K562 (cell line): ENCODE data around the gene KPTN. TPM values are rescaled to one million over a fixed set of nuclear protein-coding genes. Genes with fewer than 3 reads are reported as not detected.

Experiments used
- ATAC-seq: fragments of 200-7000 bp; cut with Tn5 transposase; 3 replicates; pipeline ENCODE4 v1.9.1; 2020; ENCODE audit warnings: moderate library complexity
- BruUV-seq: library from RNA; stranded (reverse); fragments of 400-500 nt; replicated peaks from 2 replicates; lab custom pipeline; 2021; lab: Mats Ljungman, UMichigan
- CTCF ChIA-PET: fragments of 300-600 bp; formaldehyde crosslinking; extraction: SDS; loops from one replicate; lab custom pipeline; 2021; ENCODE audit warnings: low intra/inter-chr PET ratio; lab: Yijun Ruan, JAX
- POLR2A ChIA-PET: fragments of 300-600, 350-650 bp; sonication (Branson Sonifier 250); formaldehyde crosslinking; extraction: SDS; loops from one replicate; lab custom pipeline; 2021; ENCODE audit warnings: antibody characterized with exemption, inconsistent platforms; lab: Yijun Ruan, JAX
- DNase-seq, 4 experiments: peaks; one replicate each; pipeline versions ENCODE4 v3.0.0 to v3.0.0-alpha.2; 2011 to 2018; ENCODE audit warnings: low spot score in 3 of 4, mixed read lengths in 3 of 4; ENCODE audit errors: extremely low read depth in 1 of 4
- FAIRE-seq: peaks from 2 replicates; lab custom pipeline; 2011; peaks lifted over from hg19 to GRCh38; lab: Jason Lieb, UNC
- H2AFZ ChIP-seq: 2 replicates; pipeline ENCODE4 v1.6.0; 2011; ENCODE audit warnings: low read depth, low read length, control low read depth, inconsistent platforms
- H3K27ac ChIP-seq: fragments of 200-600 bp; 3 replicates; pipeline ENCODE4 v1.8.0; 2011; ENCODE audit warnings: low read depth, mild to moderate bottlenecking, control low read depth, inconsistent platforms, low read length, moderate library complexity, mixed read lengths; ENCODE audit errors: extremely low read depth
- H3K27me3 ChIP-seq, 2 experiments: fragments of 300-600 bp in 1 of 2; 2 replicates in 1 of 2; 3 replicates in 1 of 2; pipeline versions ENCODE4 v1.6.0 to v1.8.0; 2011; ENCODE audit warnings: inconsistent platforms in 2 of 2, low read length in 2 of 2, mild to moderate bottlenecking in 1 of 2, mixed read lengths in 1 of 2, moderate library complexity in 1 of 2; ENCODE audit not compliant: control insufficient read depth in 2 of 2, insufficient read depth in 2 of 2
- H3K36me3 ChIP-seq: fragments of 300-600 bp; 3 replicates; pipeline ENCODE4 v1.8.0; 2011; ENCODE audit warnings: mild to moderate bottlenecking, low read length, inconsistent platforms; ENCODE audit not compliant: control insufficient read depth, insufficient read depth
- H3K4me1 ChIP-seq, 2 experiments: fragments of 200-600 bp in 1 of 2; replicated peaks in 1 of 2; 2 replicates in 1 of 2; 3 replicates in 1 of 2; pipeline versions ENCODE4 v1.5.1 to v1.8.0; 2011; ENCODE audit warnings: inconsistent platforms in 2 of 2, low read length in 2 of 2, mild to moderate bottlenecking in 1 of 2, mixed read lengths in 1 of 2, moderate library complexity in 1 of 2; ENCODE audit not compliant: control insufficient read depth in 2 of 2, insufficient read depth in 2 of 2
- H3K4me2 ChIP-seq: 2 replicates; pipeline ENCODE4 v1.6.1; 2011; ENCODE audit warnings: low read length, control low read depth, inconsistent platforms, mixed read lengths; ENCODE audit not compliant: insufficient read depth
- H3K4me3 ChIP-seq: fragments of 200-600 bp; sonication (generic), shearing (Covaris generic); 2 replicates; pipeline ENCODE4 v1.5.1; 2016; ENCODE audit warnings: control low read depth, inconsistent platforms
- H3K79me2 ChIP-seq: fragments of 200-600 bp; 3 replicates; pipeline ENCODE4 v1.8.0; 2011; ENCODE audit warnings: low read length, inconsistent platforms; ENCODE audit not compliant: control insufficient read depth, insufficient read depth
- H3K9ac ChIP-seq, 2 experiments: 2 replicates each; pipeline versions ENCODE4 v1.6.0 to v1.6.1; 2011; ENCODE audit warnings: low read depth in 2 of 2, low read length in 2 of 2, control low read depth in 1 of 2, inconsistent platforms in 1 of 2, mild to moderate bottlenecking in 1 of 2, mixed read lengths in 1 of 2; ENCODE audit not compliant: insufficient read depth in 1 of 2
- H3K9me1 ChIP-seq: one replicate; pipeline ENCODE4 v1.6.0; 2011; ENCODE audit warnings: inconsistent platforms, mild to moderate bottlenecking, low read length, moderate library complexity; ENCODE audit not compliant: control insufficient read depth, insufficient read depth
- H3K9me3 ChIP-seq: replicated peaks from 2 replicates; pipeline ENCODE4 v1.5.1; 2011; ENCODE audit warnings: low read depth, low read length, inconsistent platforms; ENCODE audit not compliant: control insufficient read depth, insufficient read depth
- H4K20me1 ChIP-seq: replicated peaks from 2 replicates; pipeline ENCODE4 v1.6.1; 2011; ENCODE audit warnings: low read length, inconsistent platforms, mixed read lengths; ENCODE audit not compliant: control insufficient read depth, insufficient read depth
- ADNP ChIP-seq: fragments of 200-800 bp; sonication (Bioruptor generic); IDR thresholded peaks from 2 replicates; pipeline ENCODE4 v1.6.1; 2016; ENCODE audit warnings: missing genetic modification characterization, missing compliant biosample characterization
- ATF1 ChIP-seq, 2 experiments: fragments of 450-650 bp in 1 of 2; IDR thresholded peaks; 2 replicates each; pipeline ENCODE4 v1.6.1; 2016; ENCODE audit warnings: missing compliant biosample characterization in 1 of 2, missing genetic modification characterization in 1 of 2
- BCOR ChIP-seq: fragments of 450-650 bp; IDR thresholded peaks from 2 replicates; pipeline ENCODE4 v1.6.1; 2016
- HDAC2 ChIP-seq: fragments of 450-650 bp; IDR thresholded peaks from 2 replicates; pipeline ENCODE4 v1.6.1; 2016; ENCODE audit warnings: mild to moderate bottlenecking
- KDM1A ChIP-seq, 2 experiments: fragments of 450-650 bp; IDR thresholded peaks; 2 replicates each; pipeline ENCODE4 v1.6.1; 2016; ENCODE audit warnings: mild to moderate bottlenecking in 2 of 2
- KLF16 ChIP-seq: IDR thresholded peaks from 2 replicates; pipeline ENCODE4 v1.6.1; 2016; ENCODE audit warnings: antibody characterized with exemption
- NR2C2 ChIP-seq, 2 experiments: fragments of 200-800 bp in 1 of 2; sonication (Bioruptor generic) in 1 of 2; sonication (generic) in 1 of 2; formaldehyde crosslinking in 1 of 2; IDR thresholded peaks; 2 replicates each; pipeline versions ENCODE4 v1.6.1 to v1.8.0; 2016 to 2022; ENCODE audit warnings: mild to moderate bottlenecking in 1 of 2, missing compliant biosample characterization in 1 of 2, missing genetic modification characterization in 1 of 2, missing genetic modification reagents in 1 of 2
- POLR3A ChIP-seq: IDR thresholded peaks from 2 replicates; pipeline ENCODE4 v1.6.1; 2011; ENCODE audit warnings: borderline replicate concordance, mild to moderate bottlenecking, moderate library complexity; ENCODE audit not compliant: insufficient read length, insufficient read depth; ENCODE audit errors: extremely low read depth
- RBM25 ChIP-seq: fragments of 200-400 bp; formaldehyde crosslinking; IDR thresholded peaks from 2 replicates; pipeline ENCODE4 v1.6.1; 2018; ENCODE audit warnings: low read length, low read depth, moderate library complexity; ENCODE audit not compliant: severe bottlenecking
- YY1 ChIP-seq, 3 experiments: IDR thresholded peaks; 2 replicates each; pipeline ENCODE4 v1.6.1; 2011; ENCODE audit warnings: low read length in 2 of 3, mild to moderate bottlenecking in 2 of 3, moderate library complexity in 2 of 3, borderline replicate concordance in 1 of 3, control low read depth in 1 of 3, low read depth in 1 of 3; ENCODE audit not compliant: insufficient read depth in 3 of 3, insufficient replicate concordance in 2 of 3, control insufficient read depth in 1 of 3, insufficient read length in 1 of 3; ENCODE audit errors: extremely low read depth in 1 of 3
- ZNF436 ChIP-seq: fragments of 250-450, 450-650 bp; sonication (Bioruptor Pico); formaldehyde crosslinking; IDR thresholded peaks from 2 replicates; pipeline ENCODE4 v1.7.0; 2020; ENCODE audit warnings: mild to moderate bottlenecking
- WGBS: fragments of 100-300 bp; shearing (Covaris generic); methylation state at CpG from one replicate; pipeline ENCODE4 v1.1.6; 2016; ENCODE audit warnings: low coverage, mixed read lengths; ENCODE audit not compliant: insufficient coverage; ENCODE audit errors: missing lambda C conversion rate; 5-methylcytosine and 5-hydroxymethylcytosine counted together
- in situ Hi-C: fragments of 300-500 bp; cut with MboI; formaldehyde crosslinking; loops from 4 replicates; pipeline ENCODE4 v1.15.0; 2018; ENCODE audit warnings: inconsistent platforms, mixed read lengths
- intact Hi-C: fragments of 100-400 bp; cut with micrococcal nuclease; formaldehyde crosslinking; loops from 2 replicates; pipeline ENCODE4 v1.14.2; 2022
- polyA plus RNA-seq, 8 experiments: library from polyadenylated mRNA; depleted of rRNA in 4 of 8; stranded (reverse) in 5 of 8; unstranded in 3 of 8; fragments of >200 nt; fragmentation: Nextera tagmentation in 2 of 8; fragmentation: Illumina TruSeq in 1 of 8; extraction: Ambion mirVana in 2 of 8; extraction: Trizol in 1 of 8; gene quantifications; 2 replicates each; pipeline versions ENCODE4 v1.2.1 to v1.2.3, GENCODE V29; 2011 to 2014; ENCODE audit warnings: inconsistent platforms in 1 of 8, missing spikeins in 1 of 8
- total RNA-seq, 7 experiments: library from RNA; depleted of rRNA in 6 of 7; stranded (reverse); fragments of >200 nt in 6 of 7; fragmentation: Illumina TruSeq in 2 of 7; extraction: Trizol in 2 of 7; gene quantifications; 2 replicates each; pipeline versions ENCODE4 v1.2.1 to v1.2.3, GENCODE V29; 2011 to 2021; ENCODE audit warnings: low replicate concordance in 1 of 7
- TF ChIP-seq, protein P1 (sequence below): fragments of 250-450 bp; sonication (Bioruptor Pico); IDR thresholded peaks from 2 replicates; pipeline ENCODE4 v1.8.0; 2021; ENCODE audit warnings: borderline replicate concordance, mild to moderate bottlenecking, moderate library complexity; ENCODE audit not compliant: poor library complexity, severe bottlenecking
- TF ChIP-seq, protein P2 (sequence below): sonication (generic); formaldehyde crosslinking; IDR thresholded peaks from 2 replicates; pipeline ENCODE4 v1.8.0; 2022; ENCODE audit warnings: missing genetic modification reagents, mild to moderate bottlenecking, moderate library complexity, borderline replicate concordance
- TF ChIP-seq, protein P3 (sequence below): sonication (generic); formaldehyde crosslinking; IDR thresholded peaks from 2 replicates; pipeline ENCODE4 v1.8.0; 2023; ENCODE audit warnings: missing genetic modification reagents, mild to moderate bottlenecking, borderline replicate concordance

Gene KPTN
- total and polyA plus RNA-seq, 9 of the 15 experiments (the other 6 are each of a cell fraction or from before 2014, with no cell fraction given), result 0.56 to 18.2 (median 8.5) TPM

DNA sequence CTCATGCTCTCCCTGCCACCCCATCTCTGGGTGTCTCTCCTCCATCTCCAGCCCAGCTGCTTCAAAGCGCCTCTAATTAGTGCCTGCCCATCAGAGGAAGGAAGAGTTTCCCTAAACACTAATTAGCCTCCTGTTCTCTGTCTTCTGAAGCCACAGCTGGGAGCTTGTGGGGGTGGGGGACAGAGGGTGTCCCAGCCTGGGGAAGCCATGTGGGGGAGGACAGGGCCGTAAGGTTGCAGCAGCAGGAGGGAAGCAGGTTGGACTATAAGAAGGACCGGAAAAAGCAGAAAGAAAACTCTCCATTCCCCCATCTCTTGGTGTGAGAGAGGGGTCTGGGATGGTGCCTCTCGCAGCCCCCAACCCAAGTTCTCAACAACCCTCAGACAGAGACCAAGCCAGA is 38.5 kb downstream of the KPTN start:
- TF ChIP-seq, protein P1, sequence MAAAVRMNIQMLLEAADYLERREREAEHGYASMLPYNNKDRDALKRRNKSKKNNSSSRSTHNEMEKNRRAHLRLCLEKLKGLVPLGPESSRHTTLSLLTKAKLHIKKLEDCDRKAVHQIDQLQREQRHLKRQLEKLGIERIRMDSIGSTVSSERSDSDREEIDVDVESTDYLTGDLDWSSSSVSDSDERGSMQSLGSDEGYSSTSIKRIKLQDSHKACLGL (CRISPR knock-in tag), result no peak
- TF ChIP-seq POLR3A (no peak), RBM25 (peak; percentile 60), HDAC2 (peak; percentile 27; the same call in 1 of the 2 replicates), KLF16 (no peak), ATF1 (CRISPR knock-in tag; IDR thresholded peaks at IDR 0.05) (no peak), ATF1 (tag; IDR thresholded peaks at IDR 0.05) (no peak), ZNF436 (CRISPR knock-in tag) (no peak), BCOR (peak; percentile 82), YY1 (IDR thresholded peaks at IDR 0.05; ENCODE audit: borderline replicate concordance in 1 of 3, control insufficient read depth in 1 of 3, extremely low read depth in 1 of 3, insufficient read depth in 3 of 3, insufficient read length in 1 of 3, insufficient replicate concordance in 2 of 3, low read depth in 1 of 3, low read length in 2 of 3) (peak in 1 of 3 experiments; percentile 11), NR2C2 (CRISPR knock-in tag; IDR thresholded peaks at IDR 0.05) (no peak), NR2C2 (tag; IDR thresholded peaks at IDR 0.05) (no peak), KDM1A (IDR thresholded peaks at IDR 0.05) (peak in 1 of 2 experiments; percentile 58; a peak in 1 of 4 replicates), ADNP (tag) (0 out of 2 replicates have a peak, but pooled peaks have one; percentile 13)
- TF ChIP-seq, protein P2, sequence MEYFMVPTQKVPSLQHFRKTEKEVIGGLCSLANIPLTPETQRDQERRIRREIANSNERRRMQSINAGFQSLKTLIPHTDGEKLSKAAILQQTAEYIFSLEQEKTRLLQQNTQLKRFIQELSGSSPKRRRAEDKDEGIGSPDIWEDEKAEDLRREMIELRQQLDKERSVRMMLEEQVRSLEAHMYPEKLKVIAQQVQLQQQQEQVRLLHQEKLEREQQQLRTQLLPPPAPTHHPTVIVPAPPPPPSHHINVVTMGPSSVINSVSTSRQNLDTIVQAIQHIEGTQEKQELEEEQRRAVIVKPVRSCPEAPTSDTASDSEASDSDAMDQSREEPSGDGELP (CRISPR knock-in tag), result peak; percentile 70
- TF ChIP-seq, protein P3, sequence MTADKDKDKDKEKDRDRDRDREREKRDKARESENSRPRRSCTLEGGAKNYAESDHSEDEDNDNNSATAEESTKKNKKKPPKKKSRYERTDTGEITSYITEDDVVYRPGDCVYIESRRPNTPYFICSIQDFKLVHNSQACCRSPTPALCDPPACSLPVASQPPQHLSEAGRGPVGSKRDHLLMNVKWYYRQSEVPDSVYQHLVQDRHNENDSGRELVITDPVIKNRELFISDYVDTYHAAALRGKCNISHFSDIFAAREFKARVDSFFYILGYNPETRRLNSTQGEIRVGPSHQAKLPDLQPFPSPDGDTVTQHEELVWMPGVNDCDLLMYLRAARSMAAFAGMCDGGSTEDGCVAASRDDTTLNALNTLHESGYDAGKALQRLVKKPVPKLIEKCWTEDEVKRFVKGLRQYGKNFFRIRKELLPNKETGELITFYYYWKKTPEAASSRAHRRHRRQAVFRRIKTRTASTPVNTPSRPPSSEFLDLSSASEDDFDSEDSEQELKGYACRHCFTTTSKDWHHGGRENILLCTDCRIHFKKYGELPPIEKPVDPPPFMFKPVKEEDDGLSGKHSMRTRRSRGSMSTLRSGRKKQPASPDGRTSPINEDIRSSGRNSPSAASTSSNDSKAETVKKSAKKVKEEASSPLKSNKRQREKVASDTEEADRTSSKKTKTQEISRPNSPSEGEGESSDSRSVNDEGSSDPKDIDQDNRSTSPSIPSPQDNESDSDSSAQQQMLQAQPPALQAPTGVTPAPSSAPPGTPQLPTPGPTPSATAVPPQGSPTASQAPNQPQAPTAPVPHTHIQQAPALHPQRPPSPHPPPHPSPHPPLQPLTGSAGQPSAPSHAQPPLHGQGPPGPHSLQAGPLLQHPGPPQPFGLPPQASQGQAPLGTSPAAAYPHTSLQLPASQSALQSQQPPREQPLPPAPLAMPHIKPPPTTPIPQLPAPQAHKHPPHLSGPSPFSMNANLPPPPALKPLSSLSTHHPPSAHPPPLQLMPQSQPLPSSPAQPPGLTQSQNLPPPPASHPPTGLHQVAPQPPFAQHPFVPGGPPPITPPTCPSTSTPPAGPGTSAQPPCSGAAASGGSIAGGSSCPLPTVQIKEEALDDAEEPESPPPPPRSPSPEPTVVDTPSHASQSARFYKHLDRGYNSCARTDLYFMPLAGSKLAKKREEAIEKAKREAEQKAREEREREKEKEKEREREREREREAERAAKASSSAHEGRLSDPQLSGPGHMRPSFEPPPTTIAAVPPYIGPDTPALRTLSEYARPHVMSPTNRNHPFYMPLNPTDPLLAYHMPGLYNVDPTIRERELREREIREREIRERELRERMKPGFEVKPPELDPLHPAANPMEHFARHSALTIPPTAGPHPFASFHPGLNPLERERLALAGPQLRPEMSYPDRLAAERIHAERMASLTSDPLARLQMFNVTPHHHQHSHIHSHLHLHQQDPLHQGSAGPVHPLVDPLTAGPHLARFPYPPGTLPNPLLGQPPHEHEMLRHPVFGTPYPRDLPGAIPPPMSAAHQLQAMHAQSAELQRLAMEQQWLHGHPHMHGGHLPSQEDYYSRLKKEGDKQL, result no peak
- no TSS peak for BruUV-seq
- no peak for DNase-seq
- H3K27ac ChIP-seq, result no peak overlapping the region
- H3K9ac ChIP-seq, result peak overlapping the region in 1 of 2 experiments; percentile 82; a peak in 1 of 4 replicates
- CTCF ChIA-PET, result no interaction called here
- ATAC-seq, result no peak
- H2AFZ ChIP-seq, result no peak overlapping the region
- in situ Hi-C loops (no loop called here), intact Hi-C loops (loop anchor here (10.0 kb wide), 1 partner anchor 159 kb away; the partner anchor contains the start of gene BICRA)
- 0% methylated on average over 4 of the region's 4 CpGs for WGBS
- H3K4me3 ChIP-seq, result peak overlapping the region; percentile 5; the same call in 1 of the 2 replicates
- H4K20me1 ChIP-seq, result peaks cover 7% of the 10 kb centered on the region; the same call in 1 of the 2 replicates
- H3K9me1 ChIP-seq, result peaks cover 5% of the 10 kb centered on the region
- H3K4me2 ChIP-seq, result peak overlapping the region; percentile 97
- no peak for FAIRE-seq
- H3K4me1 ChIP-seq, result peaks cover 13 to 39% of the 10 kb centered on the region in 2 experiments; a peak in 4 of 5 replicates
- no peaks in the 10 kb centered on the region for H3K36me3 ChIP-seq
- H3K79me2 ChIP-seq, result no peaks in the 10 kb centered on the region
- no peaks in the 10 kb centered on the region for H3K9me3 ChIP-seq
- POLR2A ChIA-PET, result interaction anchor here (0.7 to 0.9 kb wide), 2 partner anchors 9 to 16 kb away, joined by 3 to 6 read pairs; no protein-coding TSS in a partner anchor
- H3K27me3 ChIP-seq, result peaks cover 21 to 44% of the 10 kb centered on the region in 2 experiments; a peak in 4 of 5 replicates
